MM.1S (cell line): ENCODE measurements around the gene SLC13A4.

Experiments used
- DNase-seq: peaks from one replicate; pipeline ENCODE4 v3.0.0-alpha.2; 2015
- H2AFZ ChIP-seq: fragments of 300-600 bp; sonication (generic); 2 replicates; pipeline ENCODE4 v1.6.0; 2016; ENCODE audit warnings: antibody characterized with exemption, low read length
- H3F3A ChIP-seq: fragments of 300-600 bp; sonication (generic); 2 replicates; pipeline ENCODE4 v1.6.1; 2016; ENCODE audit warnings: mild to moderate bottlenecking, antibody characterized with exemption, low read length, moderate library complexity, mixed read lengths; ENCODE audit not compliant: insufficient read depth
- H3K27ac ChIP-seq: fragments of 300-600 bp; sonication (generic); 2 replicates; pipeline ENCODE4 v1.5.1; 2016; ENCODE audit warnings: mild to moderate bottlenecking, low read length
- H3K27me3 ChIP-seq: fragments of 300-600 bp; sonication (generic); replicated peaks from 2 replicates; pipeline ENCODE4 v1.6.0; 2016; ENCODE audit warnings: low read length; ENCODE audit not compliant: insufficient read depth
- H3K36me3 ChIP-seq: fragments of 300-600 bp; sonication (generic); replicated peaks from 2 replicates; pipeline ENCODE4 v1.6.1; 2016; ENCODE audit warnings: mild to moderate bottlenecking, low read length, mixed read lengths; ENCODE audit not compliant: insufficient read depth
- H3K4me1 ChIP-seq: fragments of 300-600 bp; sonication (generic); 2 replicates; pipeline ENCODE4 v1.6.1; 2016; ENCODE audit warnings: low read length, mixed read lengths
- H3K4me2 ChIP-seq: fragments of 300-600 bp; sonication (generic); 2 replicates; pipeline ENCODE4 v1.6.0; 2016; ENCODE audit warnings: low read depth, low read length
- H3K4me3 ChIP-seq: fragments of 300-600 bp; sonication (generic); 2 replicates; pipeline ENCODE4 v1.5.1; 2016; ENCODE audit warnings: low read length, mixed read lengths
- H3K79me2 ChIP-seq: fragments of 300-600 bp; sonication (generic); 2 replicates; pipeline ENCODE4 v1.6.1; 2016; ENCODE audit warnings: mixed run types, low read length, mixed read lengths
- H3K9ac ChIP-seq: fragments of 300-600 bp; sonication (generic); 2 replicates; pipeline ENCODE4 v1.6.1; 2016; ENCODE audit warnings: low read length, mixed read lengths
- H3K9me2 ChIP-seq: fragments of 300-600 bp; sonication (generic); replicated peaks from 2 replicates; pipeline ENCODE4 v1.6.1; 2016; ENCODE audit warnings: mild to moderate bottlenecking, low read length, mixed read lengths; ENCODE audit not compliant: insufficient read depth
- H3K9me3 ChIP-seq: fragments of 300-600 bp; sonication (generic); replicated peaks from 2 replicates; pipeline ENCODE4 v1.6.1; 2016; ENCODE audit warnings: mild to moderate bottlenecking, low read length, mixed read lengths; ENCODE audit not compliant: insufficient read depth
- H4K20me1 ChIP-seq: fragments of 300-600 bp; sonication (generic); 2 replicates; pipeline ENCODE4 v1.6.1; 2016; ENCODE audit warnings: mild to moderate bottlenecking, low read length, moderate library complexity, mixed read lengths; ENCODE audit not compliant: insufficient read depth
- EZH2 ChIP-seq: fragments of 300-600 bp; sonication (generic); optimal IDR thresholded peaks from 2 replicates; pipeline ENCODE3; 2017; ENCODE audit warnings: low read depth, mild to moderate bottlenecking, antibody characterized with exemption, low read length, mixed read lengths
- EZH2phosphoT487 ChIP-seq: fragments of 300-600 bp; sonication (generic); IDR thresholded peaks from 2 replicates; pipeline ENCODE4 v1.6.1; 2018; ENCODE audit warnings: antibody characterized with exemption, low read length
- TF ChIP-seq, protein P1 (sequence below): fragments of 300-600 bp; sonication (generic); IDR thresholded peaks from 2 replicates; pipeline ENCODE4 v1.5.1; 2016; ENCODE audit warnings: antibody characterized with exemption, low read length, mixed read lengths

Gene SLC13A4

DNA sequence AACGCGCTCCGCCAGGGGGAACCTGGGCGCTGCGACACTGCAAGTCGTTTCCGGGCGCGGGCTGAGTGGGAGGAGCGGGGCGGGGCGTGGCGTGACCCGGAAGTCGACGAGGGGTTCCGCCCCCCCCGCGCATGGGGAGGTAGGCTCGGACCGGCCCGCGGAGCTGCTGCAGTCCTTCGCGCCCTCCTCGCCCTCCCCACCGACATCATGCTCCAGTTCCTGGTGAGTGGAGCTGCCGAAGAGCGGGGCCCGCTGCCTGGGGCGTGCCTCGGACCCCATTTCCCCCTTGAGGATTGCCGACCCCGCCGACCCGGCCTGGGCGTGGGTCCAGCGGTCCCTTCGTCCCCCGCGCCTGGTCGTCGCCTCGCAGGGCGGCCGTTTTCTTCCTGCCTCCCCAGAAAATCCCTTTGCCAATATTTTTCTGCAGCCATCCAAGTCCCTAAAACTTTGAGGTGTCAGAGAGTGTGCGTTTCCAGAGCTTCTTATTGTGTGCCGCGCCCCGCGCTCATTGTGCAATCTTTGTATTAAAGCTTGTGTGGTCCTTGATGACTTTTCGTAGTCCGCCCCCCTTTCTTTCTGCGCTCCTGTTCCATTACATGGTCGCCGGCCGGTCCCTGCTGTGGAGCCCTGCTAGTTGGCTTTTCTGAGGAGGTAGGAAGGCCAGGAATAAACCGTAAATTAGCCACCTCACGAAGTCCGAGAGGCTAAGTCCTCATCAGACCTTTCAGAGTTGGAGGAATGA lies 65.4 kb downstream of the SLC13A4 start, which contains the start of gene STMP1:
STMP1 (plus strand) TSS at position 142 of the 742 bp plus-strand sequence.
- peak within 1 kb of the TSS; percentile 81 for H3K4me2 ChIP-seq
- H3K9me2 ChIP-seq: no peaks in the 10 kb centered on the region
- H3K36me3 ChIP-seq: no peaks in the 10 kb centered on the region
- 0 out of 2 replicates have a peak, but pooled peaks cover 7% of the 10 kb centered on the region for H3K4me1 ChIP-seq
- H3K9me3 ChIP-seq: no peaks in the 10 kb centered on the region
- peak; percentile 99 for DNase-seq
- peaks cover 43% of the 10 kb centered on the region for H3K79me2 ChIP-seq
- H4K20me1 ChIP-seq: no peaks in the 10 kb centered on the region
- H3K9ac ChIP-seq: peak within 1 kb of the TSS; percentile 87
- peak within 1 kb of the TSS; percentile 98 for H2AFZ ChIP-seq
- peaks cover 8% of the 10 kb centered on the region for H3F3A ChIP-seq
- peak within 1 kb of the TSS; percentile 98 for H3K4me3 ChIP-seq
- no peaks in the 10 kb centered on the region for H3K27me3 ChIP-seq
- H3K27ac ChIP-seq: peak within 1 kb of the TSS; percentile 30; the same call in 1 of the 2 replicates
- TF ChIP-seq EZH2 (no peak), EZH2phosphoT487 (no peak)
- TF ChIP-seq, protein P1, sequence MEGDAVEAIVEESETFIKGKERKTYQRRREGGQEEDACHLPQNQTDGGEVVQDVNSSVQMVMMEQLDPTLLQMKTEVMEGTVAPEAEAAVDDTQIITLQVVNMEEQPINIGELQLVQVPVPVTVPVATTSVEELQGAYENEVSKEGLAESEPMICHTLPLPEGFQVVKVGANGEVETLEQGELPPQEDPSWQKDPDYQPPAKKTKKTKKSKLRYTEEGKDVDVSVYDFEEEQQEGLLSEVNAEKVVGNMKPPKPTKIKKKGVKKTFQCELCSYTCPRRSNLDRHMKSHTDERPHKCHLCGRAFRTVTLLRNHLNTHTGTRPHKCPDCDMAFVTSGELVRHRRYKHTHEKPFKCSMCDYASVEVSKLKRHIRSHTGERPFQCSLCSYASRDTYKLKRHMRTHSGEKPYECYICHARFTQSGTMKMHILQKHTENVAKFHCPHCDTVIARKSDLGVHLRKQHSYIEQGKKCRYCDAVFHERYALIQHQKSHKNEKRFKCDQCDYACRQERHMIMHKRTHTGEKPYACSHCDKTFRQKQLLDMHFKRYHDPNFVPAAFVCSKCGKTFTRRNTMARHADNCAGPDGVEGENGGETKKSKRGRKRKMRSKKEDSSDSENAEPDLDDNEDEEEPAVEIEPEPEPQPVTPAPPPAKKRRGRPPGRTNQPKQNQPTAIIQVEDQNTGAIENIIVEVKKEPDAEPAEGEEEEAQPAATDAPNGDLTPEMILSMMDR: peak; percentile 70; the same call in 1 of the 2 replicates

DNA sequence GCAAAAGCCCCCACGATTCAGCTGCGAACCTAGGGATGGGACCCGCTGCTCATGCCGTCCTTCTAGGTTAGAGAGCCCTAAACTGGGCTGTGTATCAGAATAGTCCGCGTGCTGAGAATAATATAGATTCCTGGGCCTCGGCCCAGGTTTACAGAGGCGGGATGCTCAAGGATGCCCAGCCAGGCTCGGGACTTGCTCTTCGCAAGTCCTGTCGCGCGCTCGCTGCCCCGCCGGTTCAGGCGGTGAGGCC lies 65.9 kb downstream of the SLC13A4 start:
- no peak for DNase-seq
- Histone ChIP-seq H3K79me2 (peaks cover 43% of the 10 kb centered on the region), H3F3A (peaks cover 8% of the 10 kb centered on the region), H4K20me1 (no peaks in the 10 kb centered on the region), H3K4me2 (peak overlapping the region; percentile 67), H3K9ac (peak overlapping the region; percentile 10; the same call in 1 of the 2 replicates), H2AFZ (peak overlapping the region; percentile 93), H3K9me3 (no peaks in the 10 kb centered on the region), H3K4me3 (peak overlapping the region; percentile 98), H3K27me3 (no peaks in the 10 kb centered on the region), H3K9me2 (no peaks in the 10 kb centered on the region), H3K4me1 (0 out of 2 replicates have a peak, but pooled peaks cover 7% of the 10 kb centered on the region), H3K27ac (no peak overlapping the region), H3K36me3 (no peaks in the 10 kb centered on the region)
- TF ChIP-seq EZH2phosphoT487 (no peak), EZH2 (no peak)
- TF ChIP-seq, protein P1: no peak; the same call in 1 of the 2 replicates

DNA sequence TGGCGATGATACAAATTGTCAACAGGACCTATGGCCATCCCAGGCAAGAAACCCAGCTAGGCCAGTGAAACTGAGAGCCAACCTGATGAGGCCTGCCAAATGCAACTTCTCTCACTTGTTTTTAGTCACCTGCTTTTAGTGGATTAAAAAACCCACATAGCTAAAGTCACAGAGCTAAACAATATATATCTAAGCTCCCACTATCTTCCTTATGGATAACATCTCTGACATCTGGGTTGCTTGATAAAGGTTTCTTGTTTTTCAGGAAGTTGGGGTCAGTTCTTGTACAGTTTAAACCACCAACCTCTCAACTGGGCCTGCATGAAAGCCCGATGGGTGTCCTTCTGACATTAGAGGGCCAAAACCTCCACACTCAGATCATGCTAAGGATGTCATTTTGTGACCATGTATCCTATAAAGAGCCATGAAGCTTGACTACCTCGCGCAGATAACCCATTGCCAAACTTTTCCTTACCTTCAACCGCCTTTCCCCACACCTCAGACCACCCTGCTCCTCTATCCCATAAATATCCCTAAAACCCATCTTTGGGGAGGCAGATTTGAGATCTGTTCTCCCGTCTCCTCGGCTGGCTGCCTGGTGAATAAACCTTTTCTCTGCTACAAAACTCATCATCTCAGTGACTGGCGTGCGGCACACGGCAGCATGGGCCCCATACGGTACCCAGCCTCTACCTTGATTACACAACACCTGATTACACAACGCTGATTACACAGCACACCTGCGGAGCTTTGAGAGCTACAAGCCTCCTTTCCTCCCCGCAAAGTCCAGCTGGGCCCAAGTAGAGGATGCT lies 66.5 kb downstream of the SLC13A4 start:
- no peaks in the 10 kb centered on the region for H3K27me3 ChIP-seq
- no peaks in the 10 kb centered on the region for H3K9me2 ChIP-seq
- H3K79me2 ChIP-seq: peaks cover 38% of the 10 kb centered on the region
- TF ChIP-seq EZH2 (no peak), EZH2phosphoT487 (no peak)
- TF ChIP-seq, protein P1: no peak
- peaks cover 8% of the 10 kb centered on the region for H3F3A ChIP-seq
- H3K4me1 ChIP-seq: 0 out of 2 replicates have a peak, but pooled peaks cover 7% of the 10 kb centered on the region
- no peaks in the 10 kb centered on the region for H3K36me3 ChIP-seq
- H4K20me1 ChIP-seq: no peaks in the 10 kb centered on the region
- peak overlapping the region; percentile 10; the same call in 1 of the 2 replicates for H3K9ac ChIP-seq
- H3K27ac ChIP-seq: no peak overlapping the region
- no peak for DNase-seq
- H3K9me3 ChIP-seq: no peaks in the 10 kb centered on the region
- H3K4me3 ChIP-seq: peak overlapping the region; percentile 98
- peak overlapping the region; percentile 67 for H3K4me2 ChIP-seq
- peak overlapping the region; percentile 93 for H2AFZ ChIP-seq
